Measurements from ENCODE around the gene KLHDC4. TPM values are rescaled to one million over a fixed set of nuclear protein-coding genes. Genes with fewer than 3 reads are reported as not detected.

The KLHDC4 gene
- total and polyA plus RNA-seq, 2 of the 4 experiments (the other 2 are of a cell fraction) = 13.6 to 19.0 TPM

- no peak overlapping the region for H3K14ac ChIP-seq (replicated peaks; ENCODE audit: low read depth, low read length)
- H4K8ac ChIP-seq (ENCODE audit: low read depth in 2 of 2, low read length in 2 of 2) = no peak overlapping the region
- no peak for DNase-seq
These were observed 32.6 kb downstream of the KLHDC4 start for GRCh38 chr16:87733190-87733589.

More at GRCh38 chr16:87733190-87733589, 32.6 kb downstream of the KLHDC4 start:
- TF ChIP-seq NFE2L2 (IDR thresholded peaks at IDR 0.05; ENCODE audit: low read depth, low read length) = no peak
- TF ChIP-seq BHLHE40 (IDR thresholded peaks at IDR 0.05; ENCODE audit: low read depth, low read length) = no peak
- no peak for TF ChIP-seq SMC3 (IDR thresholded peaks at IDR 0.05; ENCODE audit: low read depth, low read length)
- TF ChIP-seq, protein P1, sequence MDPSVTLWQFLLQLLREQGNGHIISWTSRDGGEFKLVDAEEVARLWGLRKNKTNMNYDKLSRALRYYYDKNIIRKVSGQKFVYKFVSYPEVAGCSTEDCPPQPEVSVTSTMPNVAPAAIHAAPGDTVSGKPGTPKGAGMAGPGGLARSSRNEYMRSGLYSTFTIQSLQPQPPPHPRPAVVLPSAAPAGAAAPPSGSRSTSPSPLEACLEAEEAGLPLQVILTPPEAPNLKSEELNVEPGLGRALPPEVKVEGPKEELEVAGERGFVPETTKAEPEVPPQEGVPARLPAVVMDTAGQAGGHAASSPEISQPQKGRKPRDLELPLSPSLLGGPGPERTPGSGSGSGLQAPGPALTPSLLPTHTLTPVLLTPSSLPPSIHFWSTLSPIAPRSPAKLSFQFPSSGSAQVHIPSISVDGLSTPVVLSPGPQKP (IDR thresholded peaks at IDR 0.05; ENCODE audit: borderline replicate concordance, low read depth, low read length) = no peak
- TF ChIP-seq RFX5 (IDR thresholded peaks at IDR 0.05; ENCODE audit: low read depth, low read length) = no peak
- TF ChIP-seq MAZ (IDR thresholded peaks at IDR 0.05; ENCODE audit: borderline replicate concordance, low read depth, low read length) = no peak
- no peak for TF ChIP-seq FOS (IDR thresholded peaks at IDR 0.05; ENCODE audit: low read depth, low read length)
- no peak for TF ChIP-seq CEBPB (IDR thresholded peaks at IDR 0.05; ENCODE audit: low read depth, low read length)
- no peak for TF ChIP-seq CHD1 (IDR thresholded peaks at IDR 0.05; ENCODE audit: low read depth, low read length)
- no peak for TF ChIP-seq MAFK (IDR thresholded peaks at IDR 0.05; ENCODE audit: low read depth, low read length)
- TF ChIP-seq RAD21 (IDR thresholded peaks at IDR 0.05; ENCODE audit: low read length) = no peak
- no peak for TF ChIP-seq CTCF (conservative IDR thresholded peaks at IDR 0.05; ENCODE audit: low read depth, low read length)
- no peak for TF ChIP-seq RCOR1 (IDR thresholded peaks at IDR 0.05; ENCODE audit: insufficient replicate concordance, low read length)
- TF ChIP-seq MXI1 (IDR thresholded peaks at IDR 0.05; ENCODE audit: borderline replicate concordance, low read depth, low read length) = no peak
- Histone ChIP-seq H2AK9ac (replicated peaks; ENCODE audit: low read depth, low read length, poor library complexity) (no peak overlapping the region), H4K20me1 (ENCODE audit: insufficient read depth, low read length) (peaks cover 21% of the 10 kb centered on the region), H3K18ac (ENCODE audit: low read depth, low read length) (no peak overlapping the region), H3K56ac (ENCODE audit: extremely low read depth, insufficient read depth, low read length) (no peak overlapping the region), H3K79me1 (ENCODE audit: low read depth in 1 of 2, low read length in 2 of 2) (peaks cover 0 to 18% of the 10 kb centered on the region in 2 experiments; a peak in 3 of 4 replicates), H2BK15ac (ENCODE audit: low read depth, low read length) (no peak overlapping the region), H4K91ac (ENCODE audit: insufficient read depth, low read depth, low read length) (no peak overlapping the region), H2AK5ac (ENCODE audit: low read depth, low read length) (no peak overlapping the region), H2BK20ac (ENCODE audit: low read depth, low read length) (no peak overlapping the region), H3K9ac (ENCODE audit: low read depth, low read length) (no peak overlapping the region), H3K4ac (ENCODE audit: low read depth, low read length) (no peak overlapping the region), H2BK120ac (ENCODE audit: low read depth, low read length) (no peak overlapping the region), H3K27me3 (ENCODE audit: control insufficient read depth, insufficient read depth, low read length) (no peaks in the 10 kb centered on the region), H3K9me3 (ENCODE audit: control insufficient read depth, insufficient read depth, low read length) (no peaks in the 10 kb centered on the region), H2BK5ac (ENCODE audit: low read depth, low read length, poor library complexity, severe bottlenecking) (no peak overlapping the region), H3K36me3 (ENCODE audit: control insufficient read depth, insufficient read depth, low read length) (peaks cover 20% of the 10 kb centered on the region), H2AFZ (replicated peaks; ENCODE audit: low read length, poor library complexity) (no peak overlapping the region), H3K27ac (ENCODE audit: insufficient read depth, low read length) (no peak overlapping the region), H3K4me1 (ENCODE audit: control insufficient read depth, insufficient read depth, low read length) (no peaks in the 10 kb centered on the region), H3K4me2 (ENCODE audit: low read depth, low read length) (no peak overlapping the region), H3K9me1 (ENCODE audit: insufficient read depth, low read length) (peaks cover 5% of the 10 kb centered on the region), H3K23ac (ENCODE audit: low read depth, low read length) (no peak overlapping the region), H4K5ac (ENCODE audit: low read depth, low read length) (no peak overlapping the region), H3K4me3 (ENCODE audit: insufficient read depth, low read depth, low read length) (no peak overlapping the region)
- in situ Hi-C loops (cut with MboI; ENCODE audit: low sequenced_read_pairs) (no loop called here), dilution Hi-C loops (cut with HindIII; ENCODE audit: low sequenced_read_pairs, unreplicated experiment) (no loop called here), intact Hi-C loops (cut with micrococcal nuclease) (no loop called here)
- BruUV-seq (replicated peaks) = no TSS peak
- POLR2A ChIA-PET (ENCODE audit: unreplicated experiment) = no interaction called here
- WGBS, 2 experiments (ENCODE audit: extremely low coverage in 2 of 2, insufficient read length in 1 of 2) = 90% methylated on average over 6 of the region's 11 CpGs; no CpG with 5 or more reads in 1 of the 2 experiments
- no peak for ATAC-seq (ENCODE audit: low read depth)
- CTCF ChIA-PET = no interaction called here

All from IMR-90 (cell line).